Spinal cord (tissue), 10 donors: ENCODE measurements around the gene EFCAB7. TPM values are rescaled to one million over a fixed set of nuclear protein-coding genes. Genes with fewer than 3 reads are reported as not detected.

Experiments
- DNase-seq, 6 donors: peaks; one replicate each; pipeline versions ENCODE4 v3.0.0 to v3.0.0-alpha.2; 2013 to 2015; ENCODE audit warnings: low spot score in 6 of 6, low read depth in 4 of 6
- H3K27ac ChIP-seq: one replicate; pipeline ENCODE4 v1.5.1; 2013; ENCODE audit warnings: low read depth, low read length, control low read depth
- H3K27me3 ChIP-seq: one replicate; pipeline ENCODE4 v1.6.1; 2013; ENCODE audit warnings: low read length; ENCODE audit not compliant: control insufficient read depth, insufficient read depth
- H3K36me3 ChIP-seq: one replicate; pipeline ENCODE4 v1.6.1; 2013; ENCODE audit warnings: low read length; ENCODE audit not compliant: control insufficient read depth, insufficient read depth
- H3K4me1 ChIP-seq: one replicate; pipeline ENCODE4 v1.6.1; 2013; ENCODE audit warnings: low read length; ENCODE audit not compliant: control insufficient read depth, insufficient read depth
- H3K4me3 ChIP-seq: one replicate; pipeline ENCODE4 v1.5.1; 2013; ENCODE audit warnings: low read depth, low read length, control low read depth
- H3K9me3 ChIP-seq: one replicate; pipeline ENCODE4 v1.6.1; 2013; ENCODE audit warnings: low read length; ENCODE audit not compliant: control insufficient read depth, insufficient read depth
- WGBS: methylation state at CpG from one replicate; pipeline ENCODE4 v1.1.5; 2013; ENCODE audit warnings: missing lambda C conversion rate; ENCODE audit not compliant: insufficient coverage; 5-methylcytosine and 5-hydroxymethylcytosine counted together
- long read RNA-seq, 4 donors: transcript quantifications; one replicate each; lab custom pipeline, GENCODE V29; 2026
- polyA plus RNA-seq, 2 donors: library from polyadenylated mRNA; unstranded; fragments of 120-200 nt; gene quantifications; one replicate each; pipeline ENCODE4 v1.2.1, GENCODE V29; 2013; ENCODE audit not compliant: insufficient read length in 2 of 2
- total RNA-seq, 2 donors: library from RNA; depleted of rRNA in 1 of 2; stranded (reverse); fragments of 120-200 nt in 1 of 2; fragments of >200 nt in 1 of 2; gene quantifications; one replicate each; pipeline versions ENCODE4 v1.2.3 to v1.2.4, GENCODE V29; 2013 to 2014
- donor health status: healthy.

Gene EFCAB7
- total RNA-seq: 10 to 100 TPM; 22.5 to 32.3 TPM
- polyA plus RNA-seq: 10 to 100 TPM; 21.4 to 22.0 TPM
- long read RNA-seq, donor 1, partial matches to known transcripts: 0 of 2 reads
- long read RNA-seq, donor 1, other reads (novel, unspliced or antisense): 0 of 2 reads
- long read RNA-seq, donor 2, partial matches to known transcripts: 0 of 2 reads
- long read RNA-seq, donor 2, other reads (novel, unspliced or antisense): 0 of 2 reads
- long read RNA-seq, donor 3: 0 reads
- long read RNA-seq, donor 4, partial matches to known transcripts: 0 of 4 reads
- long read RNA-seq, donor 4, other reads (novel, unspliced or antisense): 0 of 4 reads

- Histone ChIP-seq H3K4me1 (no peaks in the 10 kb centered on the region), H3K27ac (peak within 1 kb of the TSS; percentile 98), H3K36me3 (no peaks in the 10 kb centered on the region), H3K27me3 (no peaks in the 10 kb centered on the region), H3K9me3 (no peaks in the 10 kb centered on the region), H3K4me3 (peak within 1 kb of the TSS; percentile 97)
- WGBS: under 1% methylated on average over 42 of the region's 50 CpGs
- DNase-seq: peak; percentile 81 to 98 (median 90)
Measured at GRCh38 chr1:63522891-63523728, at the start of gene EFCAB7, which contains the start of gene ITGB3BP. TSS of gene EFCAB7 (plus strand) at chr1:63523525. CDS start at chr1:63525573, 2,048 bp downstream. TSS of gene ITGB3BP (minus strand) at chr1:63523225. CDS start at chr1:63523133, 92 bp downstream.

- Histone ChIP-seq H3K27me3 (no peaks in the 10 kb centered on the region), H3K9me3 (no peaks in the 10 kb centered on the region), H3K36me3 (no peaks in the 10 kb centered on the region), H3K4me1 (no peaks in the 10 kb centered on the region), H3K27ac (no peak overlapping the region), H3K4me3 (no peak overlapping the region)
- DNase-seq: no peak
- 100% methylated on average over 5 of the region's 7 CpGs for WGBS
Measured at GRCh38 chr1:63475761-63476160, 47.6 kb upstream of the EFCAB7 start.

GRCh38 chr1:63480057-63480456 is 43.3 kb upstream of the EFCAB7 start:
- Histone ChIP-seq H3K27me3 (no peaks in the 10 kb centered on the region), H3K4me1 (no peaks in the 10 kb centered on the region), H3K4me3 (no peak overlapping the region), H3K36me3 (no peaks in the 10 kb centered on the region), H3K9me3 (no peaks in the 10 kb centered on the region), H3K27ac (no peak overlapping the region)
- WGBS: no CpG with 5 or more reads among the region's 1 CpG
- DNase-seq: no peak

GRCh38 chr1:63486629-63487028 is 36.7 kb upstream of the EFCAB7 start:
- no peaks in the 10 kb centered on the region for H3K27me3 ChIP-seq
- H3K9me3 ChIP-seq: no peaks in the 10 kb centered on the region
- no peaks in the 10 kb centered on the region for H3K4me1 ChIP-seq
- DNase-seq: peak in 1 of 6 donors; percentile 39
- no CpG with 5 or more reads among the region's 1 CpG for WGBS
- H3K27ac ChIP-seq: no peak overlapping the region
- H3K4me3 ChIP-seq: no peak overlapping the region
- no peaks in the 10 kb centered on the region for H3K36me3 ChIP-seq

- peak in 1 of 6 donors; percentile 50 for DNase-seq
- Histone ChIP-seq H3K27ac (no peak overlapping the region), H3K9me3 (no peaks in the 10 kb centered on the region), H3K4me1 (no peaks in the 10 kb centered on the region), H3K36me3 (no peaks in the 10 kb centered on the region), H3K4me3 (no peak overlapping the region), H3K27me3 (no peaks in the 10 kb centered on the region)
- WGBS: no CpG with 5 or more reads among the region's 8 CpGs
Measured at GRCh38 chr1:63487336-63488065, 35.8 kb upstream of the EFCAB7 start.

- WGBS: 100% methylated on average over 1 of the region's 2 CpGs
- DNase-seq: no peak
- H3K27ac ChIP-seq: no peak overlapping the region
- no peaks in the 10 kb centered on the region for H3K27me3 ChIP-seq
- no peak overlapping the region for H3K4me3 ChIP-seq
- no peaks in the 10 kb centered on the region for H3K36me3 ChIP-seq
- no peaks in the 10 kb centered on the region for H3K9me3 ChIP-seq
- no peaks in the 10 kb centered on the region for H3K4me1 ChIP-seq
Measured at GRCh38 chr1:63497577-63497976, 25.7 kb upstream of the EFCAB7 start.

GRCh38 chr1:63498106-63498505 is 25.2 kb upstream of the EFCAB7 start:
- WGBS: no CpG with 5 or more reads among the region's 1 CpG

GRCh38 chr1:63501256-63501655 is 22.1 kb upstream of the EFCAB7 start:
- H3K9me3 ChIP-seq: no peaks in the 10 kb centered on the region
- 100% methylated on average over 1 of the region's 3 CpGs for WGBS

More at GRCh38 chr1:63498106-63498505, 25.2 kb upstream of the EFCAB7 start:
- no peak overlapping the region for H3K4me3 ChIP-seq
- no peaks in the 10 kb centered on the region for H3K9me3 ChIP-seq
- H3K27ac ChIP-seq: no peak overlapping the region
- DNase-seq: no peak
- H3K36me3 ChIP-seq: no peaks in the 10 kb centered on the region
- H3K4me1 ChIP-seq: no peaks in the 10 kb centered on the region
- H3K27me3 ChIP-seq: no peaks in the 10 kb centered on the region

GRCh38 chr1:63506782-63507181 is 16.5 kb upstream of the EFCAB7 start:
- no peak for DNase-seq
- no peaks in the 10 kb centered on the region for H3K9me3 ChIP-seq
- no peaks in the 10 kb centered on the region for H3K27me3 ChIP-seq
- H3K4me3 ChIP-seq: no peak overlapping the region
- no peaks in the 10 kb centered on the region for H3K36me3 ChIP-seq
- H3K27ac ChIP-seq: no peak overlapping the region
- H3K4me1 ChIP-seq: no peaks in the 10 kb centered on the region

More at GRCh38 chr1:63501256-63501655, 22.1 kb upstream of the EFCAB7 start:
- Histone ChIP-seq H3K27me3 (no peaks in the 10 kb centered on the region), H3K27ac (no peak overlapping the region), H3K4me1 (no peaks in the 10 kb centered on the region), H3K4me3 (no peak overlapping the region), H3K36me3 (no peaks in the 10 kb centered on the region)
- DNase-seq: no peak
